K562 (cell line): ENCODE measurements around the gene HAUS2. TPM values are rescaled to one million over a fixed set of nuclear protein-coding genes. Genes with fewer than 3 reads are reported as not detected.

Experiments
- DNMT1 ChIP-seq: fragments of 450-650 bp; IDR thresholded peaks from 2 replicates; pipeline ENCODE4 v1.6.1; 2016; ENCODE audit warnings: antibody characterized with exemption, mild to moderate bottlenecking
- ESRRA ChIP-seq: fragments of 450-650 bp; IDR thresholded peaks from 2 replicates; pipeline ENCODE4 v1.6.1; 2014; ENCODE audit warnings: low read depth, mild to moderate bottlenecking, moderate library complexity, borderline replicate concordance
- GABPA ChIP-seq: fragments of 200-800 bp; sonication (Bioruptor generic); conservative IDR thresholded peaks from 2 replicates; pipeline ENCODE4 v1.6.1; 2016; ENCODE audit warnings: low read depth, missing genetic modification characterization, missing compliant biosample characterization
- KDM2B ChIP-seq: fragments of 250-450 bp; sonication (Bioruptor Pico); IDR thresholded peaks from 2 replicates; pipeline ENCODE4 v1.8.0; 2021; ENCODE audit warnings: mild to moderate bottlenecking, moderate library complexity
- MYNN ChIP-seq, 2 experiments: sonication (generic); formaldehyde crosslinking in 1 of 2; IDR thresholded peaks; 2 replicates each; pipeline versions ENCODE4 v1.5.0 to v1.6.1; 2016 to 2020; ENCODE audit warnings: antibody characterized with exemption in 1 of 2, missing genetic modification reagents in 1 of 2
- PCBP2 ChIP-seq: fragments of 200-400 bp; formaldehyde crosslinking; IDR thresholded peaks from 2 replicates; pipeline ENCODE4 v1.6.1; 2018; ENCODE audit warnings: low read length, low read depth, mild to moderate bottlenecking, moderate library complexity; ENCODE audit not compliant: poor library complexity, severe bottlenecking
- RBFOX2 ChIP-seq: fragments of 200-400 bp; formaldehyde crosslinking; IDR thresholded peaks from 2 replicates; pipeline ENCODE4 v1.6.1; 2017; ENCODE audit warnings: low read depth, mild to moderate bottlenecking, low read length, moderate library complexity
- TCF7 ChIP-seq: sonication (generic); IDR thresholded peaks from 2 replicates; pipeline ENCODE4 v1.6.1; 2016; ENCODE audit warnings: antibody characterized with exemption, borderline replicate concordance
- XRCC3 ChIP-seq: fragments of 450-650 bp; IDR thresholded peaks from 2 replicates; pipeline ENCODE4 v1.6.1; 2017; ENCODE audit warnings: mild to moderate bottlenecking, moderate library complexity
- ZSCAN29 ChIP-seq: fragments of 450-650 bp; IDR thresholded peaks from 2 replicates; pipeline ENCODE4 v1.6.1; 2017
- polyA plus RNA-seq, 8 experiments: library from polyadenylated mRNA; depleted of rRNA in 4 of 8; stranded (reverse) in 5 of 8; unstranded in 3 of 8; fragments of >200 nt; fragmentation: Nextera tagmentation in 2 of 8; fragmentation: Illumina TruSeq in 1 of 8; extraction: Ambion mirVana in 2 of 8; extraction: Trizol in 1 of 8; gene quantifications; 2 replicates each; pipeline versions ENCODE4 v1.2.1 to v1.2.3, GENCODE V29; 2011 to 2014; ENCODE audit warnings: inconsistent platforms in 1 of 8, missing spikeins in 1 of 8
- total RNA-seq, 7 experiments: library from RNA; depleted of rRNA in 6 of 7; stranded (reverse); fragments of >200 nt in 6 of 7; fragmentation: Illumina TruSeq in 2 of 7; extraction: Trizol in 2 of 7; gene quantifications; 2 replicates each; pipeline versions ENCODE4 v1.2.1 to v1.2.3, GENCODE V29; 2011 to 2021; ENCODE audit warnings: low replicate concordance in 1 of 7
- TF ChIP-seq, protein P1 (sequence below): fragments of 250-450 bp; sonication (Bioruptor Pico); IDR thresholded peaks from 2 replicates; pipeline ENCODE4 v1.6.1; 2021; ENCODE audit warnings: mild to moderate bottlenecking
- TF ChIP-seq, protein P2 (sequence below), 2 experiments: fragments of 450-650 bp; IDR thresholded peaks; 2 replicates each; pipeline ENCODE4 v1.6.1; 2018; ENCODE audit warnings: mild to moderate bottlenecking in 2 of 2, low read depth in 1 of 2; ENCODE audit not compliant: partially characterized antibody in 2 of 2
- TF ChIP-seq, protein P3 (sequence below): fragments of 450-650 bp; IDR thresholded peaks from 2 replicates; pipeline ENCODE4 v1.6.1; 2017; ENCODE audit warnings: mild to moderate bottlenecking, moderate library complexity
- TF ChIP-seq, protein P4 (sequence below): fragments of 200-800 bp; sonication (Bioruptor generic); IDR thresholded peaks from 2 replicates; pipeline ENCODE4 v1.6.1; 2017; ENCODE audit warnings: missing genetic modification characterization, missing compliant biosample characterization

HAUS2 gene
- total and polyA plus RNA-seq, 9 of the 15 experiments (the other 6 are each of a cell fraction or from before 2014, with no cell fraction given), result 30.6 to 64.9 (median 54.1) TPM

DNA sequence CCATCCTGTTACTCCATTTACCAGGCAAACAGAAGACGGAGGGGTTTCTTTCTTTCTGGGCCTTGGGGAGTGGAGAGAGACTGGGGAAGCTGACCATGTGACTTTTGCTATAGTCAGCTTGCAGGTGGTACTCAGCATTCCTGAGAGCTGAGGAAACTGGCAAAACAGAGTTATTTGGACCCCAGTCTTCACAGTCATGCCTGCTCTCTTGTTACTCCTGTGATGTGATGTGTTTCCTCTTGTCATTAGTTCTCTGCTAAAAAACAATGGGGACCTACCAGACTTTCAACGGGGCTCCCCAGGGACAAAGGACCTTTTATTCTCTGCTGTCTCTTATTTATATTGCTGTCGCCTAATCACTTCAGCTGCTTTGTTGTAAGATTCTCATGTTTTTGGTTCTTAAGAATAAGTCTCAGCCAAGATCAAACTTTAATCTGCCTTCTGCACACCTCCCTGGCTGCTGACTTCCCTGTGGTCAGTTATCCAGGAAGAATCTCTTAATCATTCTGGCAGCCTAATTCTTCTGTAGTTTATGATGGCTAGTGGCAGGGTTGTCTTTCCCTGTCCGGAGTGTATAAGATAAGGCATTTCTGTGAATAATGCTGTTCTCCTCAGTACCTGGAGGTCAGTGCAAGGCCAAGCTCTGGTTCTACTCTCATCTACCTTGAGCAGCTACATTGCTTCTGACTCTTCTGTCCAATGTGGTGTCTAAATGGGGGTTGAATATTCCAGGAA, 35.6 kb downstream of the HAUS2 start (continued):
- TF ChIP-seq, protein P1, sequence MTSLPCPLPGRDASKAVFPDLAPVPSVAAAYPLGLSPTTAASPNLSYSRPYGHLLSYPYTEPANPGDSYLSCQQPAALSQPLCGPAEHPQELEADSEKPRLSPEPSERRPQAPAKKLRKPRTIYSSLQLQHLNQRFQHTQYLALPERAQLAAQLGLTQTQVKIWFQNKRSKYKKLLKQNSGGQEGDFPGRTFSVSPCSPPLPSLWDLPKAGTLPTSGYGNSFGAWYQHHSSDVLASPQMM (CRISPR knock-in tag), result no peak
- TF ChIP-seq, protein P2, sequence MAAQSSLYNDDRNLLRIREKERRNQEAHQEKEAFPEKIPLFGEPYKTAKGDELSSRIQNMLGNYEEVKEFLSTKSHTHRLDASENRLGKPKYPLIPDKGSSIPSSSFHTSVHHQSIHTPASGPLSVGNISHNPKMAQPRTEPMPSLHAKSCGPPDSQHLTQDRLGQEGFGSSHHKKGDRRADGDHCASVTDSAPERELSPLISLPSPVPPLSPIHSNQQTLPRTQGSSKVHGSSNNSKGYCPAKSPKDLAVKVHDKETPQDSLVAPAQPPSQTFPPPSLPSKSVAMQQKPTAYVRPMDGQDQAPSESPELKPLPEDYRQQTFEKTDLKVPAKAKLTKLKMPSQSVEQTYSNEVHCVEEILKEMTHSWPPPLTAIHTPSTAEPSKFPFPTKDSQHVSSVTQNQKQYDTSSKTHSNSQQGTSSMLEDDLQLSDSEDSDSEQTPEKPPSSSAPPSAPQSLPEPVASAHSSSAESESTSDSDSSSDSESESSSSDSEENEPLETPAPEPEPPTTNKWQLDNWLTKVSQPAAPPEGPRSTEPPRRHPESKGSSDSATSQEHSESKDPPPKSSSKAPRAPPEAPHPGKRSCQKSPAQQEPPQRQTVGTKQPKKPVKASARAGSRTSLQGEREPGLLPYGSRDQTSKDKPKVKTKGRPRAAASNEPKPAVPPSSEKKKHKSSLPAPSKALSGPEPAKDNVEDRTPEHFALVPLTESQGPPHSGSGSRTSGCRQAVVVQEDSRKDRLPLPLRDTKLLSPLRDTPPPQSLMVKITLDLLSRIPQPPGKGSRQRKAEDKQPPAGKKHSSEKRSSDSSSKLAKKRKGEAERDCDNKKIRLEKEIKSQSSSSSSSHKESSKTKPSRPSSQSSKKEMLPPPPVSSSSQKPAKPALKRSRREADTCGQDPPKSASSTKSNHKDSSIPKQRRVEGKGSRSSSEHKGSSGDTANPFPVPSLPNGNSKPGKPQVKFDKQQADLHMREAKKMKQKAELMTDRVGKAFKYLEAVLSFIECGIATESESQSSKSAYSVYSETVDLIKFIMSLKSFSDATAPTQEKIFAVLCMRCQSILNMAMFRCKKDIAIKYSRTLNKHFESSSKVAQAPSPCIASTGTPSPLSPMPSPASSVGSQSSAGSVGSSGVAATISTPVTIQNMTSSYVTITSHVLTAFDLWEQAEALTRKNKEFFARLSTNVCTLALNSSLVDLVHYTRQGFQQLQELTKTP (IDR thresholded peaks at IDR 0.05; ENCODE audit: low read depth in 1 of 2, partially characterized antibody in 2 of 2), result no peak
- TF ChIP-seq, protein P3, sequence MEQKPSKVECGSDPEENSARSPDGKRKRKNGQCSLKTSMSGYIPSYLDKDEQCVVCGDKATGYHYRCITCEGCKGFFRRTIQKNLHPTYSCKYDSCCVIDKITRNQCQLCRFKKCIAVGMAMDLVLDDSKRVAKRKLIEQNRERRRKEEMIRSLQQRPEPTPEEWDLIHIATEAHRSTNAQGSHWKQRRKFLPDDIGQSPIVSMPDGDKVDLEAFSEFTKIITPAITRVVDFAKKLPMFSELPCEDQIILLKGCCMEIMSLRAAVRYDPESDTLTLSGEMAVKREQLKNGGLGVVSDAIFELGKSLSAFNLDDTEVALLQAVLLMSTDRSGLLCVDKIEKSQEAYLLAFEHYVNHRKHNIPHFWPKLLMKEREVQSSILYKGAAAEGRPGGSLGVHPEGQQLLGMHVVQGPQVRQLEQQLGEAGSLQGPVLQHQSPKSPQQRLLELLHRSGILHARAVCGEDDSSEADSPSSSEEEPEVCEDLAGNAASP, result no peak
- TF ChIP-seq, protein P4, sequence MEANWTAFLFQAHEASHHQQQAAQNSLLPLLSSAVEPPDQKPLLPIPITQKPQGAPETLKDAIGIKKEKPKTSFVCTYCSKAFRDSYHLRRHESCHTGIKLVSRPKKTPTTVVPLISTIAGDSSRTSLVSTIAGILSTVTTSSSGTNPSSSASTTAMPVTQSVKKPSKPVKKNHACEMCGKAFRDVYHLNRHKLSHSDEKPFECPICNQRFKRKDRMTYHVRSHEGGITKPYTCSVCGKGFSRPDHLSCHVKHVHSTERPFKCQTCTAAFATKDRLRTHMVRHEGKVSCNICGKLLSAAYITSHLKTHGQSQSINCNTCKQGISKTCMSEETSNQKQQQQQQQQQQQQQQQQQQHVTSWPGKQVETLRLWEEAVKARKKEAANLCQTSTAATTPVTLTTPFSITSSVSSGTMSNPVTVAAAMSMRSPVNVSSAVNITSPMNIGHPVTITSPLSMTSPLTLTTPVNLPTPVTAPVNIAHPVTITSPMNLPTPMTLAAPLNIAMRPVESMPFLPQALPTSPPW (CRISPR knock-in tag), result no peak; the same call in 1 of the 2 replicates
- TF ChIP-seq GABPA (tag) (no peak), DNMT1 (no peak), TCF7 (no peak), XRCC3 (no peak), PCBP2 (no peak), MYNN (IDR thresholded peaks at IDR 0.05) (no peak), MYNN (CRISPR knock-in tag; IDR thresholded peaks at IDR 0.05) (no peak), KDM2B (CRISPR knock-in tag) (no peak), ZSCAN29 (no peak), ESRRA (peak; percentile 95), RBFOX2 (no peak)
